ENCODE measurements around the gene VSX2. TPM values are rescaled to one million over a fixed set of nuclear protein-coding genes. Genes with fewer than 3 reads are reported as not detected.
A peak's percentile ranks its signal among the peaks of the same experiment; 100 is the strongest.

Gene VSX2
- total and polyA plus RNA-seq, 2 of the 13 experiments (the other 11 are each of a cell fraction or from before 2014, with no cell fraction given): 0.05 TPM; not detected in 1

DNA sequence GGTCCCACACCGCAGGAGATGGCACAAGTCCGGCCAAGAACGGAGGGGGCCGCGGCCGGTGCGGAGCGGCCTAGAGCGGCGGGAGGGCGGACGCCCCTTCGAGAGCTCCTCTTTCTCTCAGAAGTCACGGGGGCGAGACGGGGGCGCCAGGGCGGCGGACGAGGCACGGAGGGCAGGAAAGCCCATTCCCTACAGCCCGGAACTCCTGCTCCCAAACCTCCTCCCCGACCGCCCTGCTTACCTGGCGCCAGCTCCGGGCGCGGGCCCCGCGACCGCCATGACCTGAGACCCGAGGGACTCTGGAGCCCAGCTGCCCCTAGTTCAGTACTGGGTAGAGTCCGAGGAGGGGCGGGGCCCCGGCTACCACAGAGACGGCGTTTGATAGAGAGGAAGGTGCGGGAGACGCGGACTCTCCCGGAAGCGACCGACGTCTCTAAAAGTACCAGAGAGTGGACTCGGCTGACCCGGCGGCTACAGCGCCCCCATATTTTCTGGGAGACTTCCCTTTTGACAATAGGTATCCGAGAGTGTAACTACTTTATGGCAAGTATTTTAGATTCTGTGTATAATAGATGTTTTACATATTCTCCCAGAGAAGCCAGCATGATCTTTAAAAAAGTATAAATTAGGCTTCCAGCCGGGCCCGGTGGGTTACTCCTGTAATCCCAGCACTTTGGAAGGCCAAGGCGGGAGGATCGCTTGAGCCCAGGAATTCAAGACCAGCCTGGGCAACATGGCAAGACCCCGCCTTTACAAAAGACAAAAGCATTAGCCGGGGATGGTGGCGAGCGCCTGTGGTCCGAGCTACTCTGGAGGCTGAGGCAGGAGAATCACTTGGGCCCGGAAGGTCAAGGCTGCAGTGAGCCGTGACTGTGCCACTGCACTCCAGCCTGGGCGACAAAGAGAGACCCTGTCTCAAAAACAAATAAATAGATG, 63.7 kb downstream of the VSX2 start, which contains the start of gene ABCD4 (continued):
- TF ChIP-seq HNF1A (IDR thresholded peaks at IDR 0.05; ENCODE audit: low read depth): no peak
- no peak for TF ChIP-seq HNF1A (CRISPR knock-in tag; IDR thresholded peaks at IDR 0.05; ENCODE audit: borderline replicate concordance)
- TF ChIP-seq ZKSCAN5 (CRISPR knock-in tag; IDR thresholded peaks at IDR 0.05): peak; percentile 67
- TF ChIP-seq, protein P1, sequence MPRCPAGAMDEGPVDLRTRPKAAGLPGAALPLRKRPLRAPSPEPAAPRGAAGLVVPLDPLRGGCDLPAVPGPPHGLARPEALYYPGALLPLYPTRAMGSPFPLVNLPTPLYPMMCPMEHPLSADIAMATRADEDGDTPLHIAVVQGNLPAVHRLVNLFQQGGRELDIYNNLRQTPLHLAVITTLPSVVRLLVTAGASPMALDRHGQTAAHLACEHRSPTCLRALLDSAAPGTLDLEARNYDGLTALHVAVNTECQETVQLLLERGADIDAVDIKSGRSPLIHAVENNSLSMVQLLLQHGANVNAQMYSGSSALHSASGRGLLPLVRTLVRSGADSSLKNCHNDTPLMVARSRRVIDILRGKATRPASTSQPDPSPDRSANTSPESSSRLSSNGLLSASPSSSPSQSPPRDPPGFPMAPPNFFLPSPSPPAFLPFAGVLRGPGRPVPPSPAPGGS (CRISPR knock-in tag; IDR thresholded peaks at IDR 0.05): peak; percentile 44; the same call in 1 of the 2 replicates
- TF ChIP-seq, protein P2, sequence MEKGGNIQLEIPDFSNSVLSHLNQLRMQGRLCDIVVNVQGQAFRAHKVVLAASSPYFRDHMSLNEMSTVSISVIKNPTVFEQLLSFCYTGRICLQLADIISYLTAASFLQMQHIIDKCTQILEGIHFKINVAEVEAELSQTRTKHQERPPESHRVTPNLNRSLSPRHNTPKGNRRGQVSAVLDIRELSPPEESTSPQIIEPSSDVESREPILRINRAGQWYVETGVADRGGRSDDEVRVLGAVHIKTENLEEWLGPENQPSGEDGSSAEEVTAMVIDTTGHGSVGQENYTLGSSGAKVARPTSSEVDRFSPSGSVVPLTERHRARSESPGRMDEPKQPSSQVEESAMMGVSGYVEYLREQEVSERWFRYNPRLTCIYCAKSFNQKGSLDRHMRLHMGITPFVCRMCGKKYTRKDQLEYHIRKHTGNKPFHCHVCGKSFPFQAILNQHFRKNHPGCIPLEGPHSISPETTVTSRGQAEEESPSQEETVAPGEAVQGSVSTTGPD (CRISPR knock-in tag; IDR thresholded peaks at IDR 0.05): no peak
- TF ChIP-seq YY1 (IDR thresholded peaks at IDR 0.05; ENCODE audit: insufficient read depth, insufficient replicate concordance, low read depth, low read length): peak; percentile 82
- no peak for TF ChIP-seq FOXJ3 (CRISPR knock-in tag; IDR thresholded peaks at IDR 0.05; ENCODE audit: borderline replicate concordance)
- peak; percentile 99 for TF ChIP-seq PHF8 (CRISPR knock-in tag; IDR thresholded peaks at IDR 0.05)
- TF ChIP-seq TEF (CRISPR knock-in tag; IDR thresholded peaks at IDR 0.05): no peak
- TF ChIP-seq IKZF1 (IDR thresholded peaks at IDR 0.05): no peak
- TF ChIP-seq ZNF24 (IDR thresholded peaks at IDR 0.05): no peak
- TF ChIP-seq NFYC (CRISPR knock-in tag; IDR thresholded peaks at IDR 0.05): no peak
- TF ChIP-seq RNF2 (conservative IDR thresholded peaks at IDR 0.05; ENCODE audit: low read depth): no peak
- TF ChIP-seq ZNF350 (CRISPR knock-in tag; IDR thresholded peaks at IDR 0.05; ENCODE audit: borderline replicate concordance, low read depth): peak; percentile 95
- no peak; the same call in 1 of the 2 replicates for TF ChIP-seq ZNF232 (CRISPR knock-in tag; IDR thresholded peaks at IDR 0.05; ENCODE audit: borderline replicate concordance)
- peak; percentile 95 for TF ChIP-seq GABPB1 (CRISPR knock-in tag; IDR thresholded peaks at IDR 0.05)
- TF ChIP-seq AKAP8 (CRISPR knock-in tag; IDR thresholded peaks at IDR 0.05): no peak
- TF ChIP-seq ZBTB33 (CRISPR knock-in tag; IDR thresholded peaks at IDR 0.05): 0 out of 2 replicates have a peak, but pooled peaks have one; percentile 24

Data from HepG2 (cell line).